Cardiac muscle cell (in vitro differentiated cells and primary cell): ENCODE measurements around the gene MAPT. TPM values are rescaled to one million over a fixed set of nuclear protein-coding genes. Genes with fewer than 3 reads are reported as not detected.

ENCODE experiments used
- DNase-seq, 2 donors: peaks; one replicate each; pipeline versions ENCODE4 v3.0.0 to v3.0.0-alpha.2; 2010 to 2017; ENCODE audit warnings: low read depth in 1 of 2, low spot score in 1 of 2
- H3K27ac ChIP-seq: fragments of 200-600 bp; sonication (generic); 2 replicates; pipeline ENCODE4 v1.5.1; 2016
- H3K27me3 ChIP-seq: fragments of 200-600 bp; sonication (generic); 2 replicates; pipeline ENCODE4 v1.6.0; 2016; ENCODE audit warnings: control low read depth
- H3K36me3 ChIP-seq: fragments of 200-600 bp; sonication (generic); 2 replicates; pipeline ENCODE4 v1.5.1; 2016; ENCODE audit warnings: control low read depth
- H3K4me1 ChIP-seq: fragments of 200-600 bp; sonication (generic); 2 replicates; pipeline ENCODE4 v1.8.1; 2017; ENCODE audit warnings: low read depth, mild to moderate bottlenecking, mixed run types
- H3K4me3 ChIP-seq: fragments of 200-600 bp; sonication (generic); 2 replicates; pipeline ENCODE4 v1.5.1; 2016; ENCODE audit warnings: mild to moderate bottlenecking
- H3K9me3 ChIP-seq: fragments of 200-600 bp; sonication (generic); 2 replicates; pipeline ENCODE4 v1.5.1; 2017; ENCODE audit warnings: low read depth, mild to moderate bottlenecking, control low read depth
- CTCF ChIP-seq: IDR thresholded peaks from 2 replicates; pipeline ENCODE4 v1.5.1; 2012; ENCODE audit warnings: low read depth, mild to moderate bottlenecking, low read length
- polyA plus RNA-seq: library from polyadenylated mRNA; unstranded; fragments of >200 nt; fragmentation: Nextera tagmentation; extraction: Ambion mirVana; gene quantifications from 2 replicates; pipeline ENCODE4 v1.2.1, GENCODE V29; 2016
- total RNA-seq: library from RNA; depleted of rRNA; stranded (reverse); fragments of >200 nt; gene quantifications from 2 replicates; pipeline ENCODE4 v1.2.3, GENCODE V29; 2016

Gene MAPT
- total and polyA plus RNA-seq, 2 experiments from 2014 or later = 1.3 to 1.9 TPM

- no peak for TF ChIP-seq CTCF
- no peaks in the 10 kb centered on the region for H3K36me3 ChIP-seq
- no peaks in the 10 kb centered on the region for H3K9me3 ChIP-seq
- H3K4me1 ChIP-seq = no peaks in the 10 kb centered on the region
- no peaks in the 10 kb centered on the region for H3K27me3 ChIP-seq
- no peak for DNase-seq
- H3K4me3 ChIP-seq = no peak overlapping the region
- no peak overlapping the region for H3K27ac ChIP-seq
These were observed 27.2 kb upstream of the MAPT start for GRCh38 chr17:45867171-45867570.

GRCh38 chr17:45867702-45868101 is 26.7 kb upstream of the MAPT start:
- no peaks in the 10 kb centered on the region for H3K36me3 ChIP-seq
- H3K27me3 ChIP-seq = no peaks in the 10 kb centered on the region
- H3K4me1 ChIP-seq = no peaks in the 10 kb centered on the region
- TF ChIP-seq CTCF = no peak
- DNase-seq = no peak
- no peak overlapping the region for H3K27ac ChIP-seq
- H3K4me3 ChIP-seq = no peak overlapping the region
- no peaks in the 10 kb centered on the region for H3K9me3 ChIP-seq

DNA sequence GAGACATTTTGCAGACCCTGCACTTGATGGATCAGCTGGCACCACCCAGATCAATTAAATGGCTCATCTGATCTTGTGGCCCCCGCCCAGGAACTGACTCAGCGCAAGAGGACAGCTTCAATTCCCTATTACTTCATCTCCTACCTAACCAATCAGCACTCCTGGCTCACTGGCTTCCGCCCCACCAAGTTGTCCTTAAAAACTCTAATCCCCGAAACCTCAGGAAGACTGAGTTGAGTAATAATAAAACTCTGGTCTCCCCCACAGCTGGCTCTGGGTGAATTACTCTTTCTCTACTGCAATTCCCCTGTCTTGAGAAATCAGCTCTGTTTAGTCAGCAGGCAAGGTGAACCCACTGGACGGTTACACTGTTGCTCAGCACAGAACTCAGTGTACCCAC is 26.1 kb upstream of the MAPT start:
- Histone ChIP-seq H3K27me3 (no peaks in the 10 kb centered on the region), H3K27ac (no peak overlapping the region), H3K9me3 (no peaks in the 10 kb centered on the region), H3K36me3 (no peaks in the 10 kb centered on the region), H3K4me1 (no peaks in the 10 kb centered on the region), H3K4me3 (no peak overlapping the region)
- DNase-seq = peak in 1 of 2 donors; percentile 35
- no peak for TF ChIP-seq CTCF

- Histone ChIP-seq H3K27me3 (no peaks in the 10 kb centered on the region), H3K4me3 (no peak overlapping the region), H3K27ac (no peak overlapping the region), H3K36me3 (no peaks in the 10 kb centered on the region), H3K9me3 (no peaks in the 10 kb centered on the region), H3K4me1 (no peaks in the 10 kb centered on the region)
- DNase-seq = peak in 1 of 2 donors; percentile 16
- TF ChIP-seq CTCF = no peak
These were observed 24.5 kb upstream of the MAPT start for GRCh38 chr17:45869676-45870341.

DNA sequence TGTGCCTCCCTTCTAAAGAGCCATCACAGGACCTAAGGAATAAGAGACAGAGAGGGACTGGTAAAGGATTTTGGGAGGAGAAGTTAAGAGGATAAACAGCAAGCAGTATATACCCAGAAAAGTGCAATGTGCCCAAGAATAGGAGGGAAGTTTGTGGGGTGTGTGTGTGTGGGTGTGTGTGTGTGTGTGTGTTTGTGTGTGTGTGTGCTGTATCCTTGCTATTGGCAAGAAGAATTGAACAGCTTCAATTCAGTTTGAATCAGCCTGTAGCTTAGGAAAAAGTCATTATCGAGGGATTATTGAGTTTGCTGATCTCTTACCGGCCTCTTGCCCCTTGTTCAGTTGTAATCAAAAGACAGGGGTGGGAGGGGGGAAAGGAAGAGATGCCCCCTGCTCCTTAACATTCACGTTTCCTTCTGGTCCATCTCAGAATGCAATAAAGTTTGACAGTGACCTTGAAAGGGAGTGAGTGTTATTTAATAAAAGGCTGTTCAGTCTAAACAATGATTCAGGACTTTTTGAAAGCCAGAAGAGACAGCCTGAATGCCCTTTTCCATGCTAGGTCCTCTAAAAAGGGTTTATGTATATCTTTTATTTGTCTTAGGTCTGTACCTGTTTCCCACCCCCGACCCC is 23.9 kb upstream of the MAPT start:
- no peaks in the 10 kb centered on the region for H3K36me3 ChIP-seq
- H3K4me3 ChIP-seq = no peak overlapping the region
- H3K27me3 ChIP-seq = no peaks in the 10 kb centered on the region
- no peaks in the 10 kb centered on the region for H3K4me1 ChIP-seq
- no peaks in the 10 kb centered on the region for H3K9me3 ChIP-seq
- no peak overlapping the region for H3K27ac ChIP-seq
- no peak for TF ChIP-seq CTCF
- no peak for DNase-seq
